Measurements from ENCODE around the gene FBXO15.

The FBXO15 gene

GRCh38 chr18:74110976-74111375 lies 36.7 kb downstream of the FBXO15 start:
- DNase-seq: no peak

- DNase-seq: no peak
These were observed 37.5 kb downstream of the FBXO15 start for GRCh38 chr18:74110149-74110548.

GRCh38 chr18:74108460-74108859 lies 39.2 kb downstream of the FBXO15 start:
- DNase-seq: no peak

GRCh38 chr18:74097803-74098202 lies 49.8 kb downstream of the FBXO15 start:
- no peak for DNase-seq

GRCh38 chr18:74092922-74093321 lies 54.7 kb downstream of the FBXO15 start:
- DNase-seq: no peak

GRCh38 chr18:74084184-74084855 lies 63.3 kb downstream of the FBXO15 start:
- DNase-seq: no peak

- no peak for DNase-seq
These were observed 64.1 kb downstream of the FBXO15 start for GRCh38 chr18:74083557-74083952.

GRCh38 chr18:74082742-74083556 lies 64.7 kb downstream of the FBXO15 start:
- DNase-seq: peak in 1 of 2 donors; percentile 12

GRCh38 chr18:74081966-74082741 lies 65.5 kb downstream of the FBXO15 start:
- peak; percentile 51 to 61 for DNase-seq

GRCh38 chr18:74078257-74078656 lies 69.4 kb downstream of the FBXO15 start:
- no peak for DNase-seq

GRCh38 chr18:74074668-74075564 lies 72.7 kb downstream of the FBXO15 start:
- DNase-seq: no peak

- DNase-seq: no peak
These were observed 73.5 kb downstream of the FBXO15 start for GRCh38 chr18:74073957-74074667.

- DNase-seq: no peak
These were observed 78.2 kb downstream of the FBXO15 start for GRCh38 chr18:74069178-74070050.

GRCh38 chr18:74068296-74068695 lies 79.3 kb downstream of the FBXO15 start:
- no peak for DNase-seq

- DNase-seq: no peak
These were observed 81.6 kb downstream of the FBXO15 start for GRCh38 chr18:74066018-74066417.

- DNase-seq: no peak
These were observed 82.3 kb downstream of the FBXO15 start for GRCh38 chr18:74065366-74065765.

- no peak for DNase-seq
These were observed 83.1 kb downstream of the FBXO15 start for GRCh38 chr18:74064510-74064909.

- no peak for DNase-seq
These were observed 84.1 kb downstream of the FBXO15 start for GRCh38 chr18:74063557-74063956.

GRCh38 chr18:74063023-74063422 lies 84.6 kb downstream of the FBXO15 start:
- DNase-seq: no peak

- DNase-seq: no peak
These were observed 85.6 kb downstream of the FBXO15 start for GRCh38 chr18:74062037-74062436.

GRCh38 chr18:74060579-74060978 lies 87.1 kb downstream of the FBXO15 start:
- DNase-seq: no peak

All from hippocampal formation (tissue), 2 donors.